Small intestine (tissue), 7 donors: ENCODE results near the gene SPDYE6. TPM values are rescaled to one million over a fixed set of nuclear protein-coding genes. Genes with fewer than 3 reads are reported as not detected.
A peak's percentile ranks its signal among the peaks of the same experiment; 100 is the strongest.
"Not testable (repeated sequence)": the region's sequence is repeated elsewhere in the genome, so short reads cannot be mapped to it uniquely, and the experiment has no call there.

Experiments
- DNase-seq, 2 donors: peaks; one replicate each; pipeline versions ENCODE4 v3.0.0 to v3.0.0-alpha.2; 2013
- FAIRE-seq: peaks from 2 replicates; lab custom pipeline; 2012; peaks lifted over from hg19 to GRCh38; lab: Jason Lieb, UNC
- H3K27ac ChIP-seq, 3 donors: one replicate each; pipeline ENCODE4 v1.5.1; 2013; ENCODE audit warnings: low read length in 2 of 3, mild to moderate bottlenecking in 2 of 3, control low read depth in 1 of 3, inconsistent platforms in 1 of 3, low read depth in 1 of 3, moderate library complexity in 1 of 3
- H3K27me3 ChIP-seq, 3 donors: one replicate each; pipeline ENCODE4 v1.6.1; 2013; ENCODE audit warnings: low read length in 3 of 3, inconsistent platforms in 1 of 3; ENCODE audit not compliant: control insufficient read depth in 3 of 3, insufficient read depth in 3 of 3
- H3K36me3 ChIP-seq, 3 donors: one replicate each; pipeline ENCODE4 v1.6.1; 2013; ENCODE audit warnings: low read length in 3 of 3, inconsistent platforms in 1 of 3, low read depth in 1 of 3, mild to moderate bottlenecking in 1 of 3, moderate library complexity in 1 of 3; ENCODE audit not compliant: control insufficient read depth in 3 of 3, insufficient read depth in 2 of 3
- H3K4me1 ChIP-seq, 3 donors: one replicate each; pipeline ENCODE4 v1.6.1; 2013; ENCODE audit warnings: low read length in 2 of 3, inconsistent platforms in 1 of 3, low read depth in 1 of 3, mild to moderate bottlenecking in 1 of 3, moderate library complexity in 1 of 3; ENCODE audit not compliant: control insufficient read depth in 3 of 3, insufficient read depth in 2 of 3
- H3K4me3 ChIP-seq, 3 donors: one replicate each; pipeline ENCODE4 v1.5.1; 2013; ENCODE audit warnings: low read length in 3 of 3, control low read depth in 1 of 3, inconsistent platforms in 1 of 3, low read depth in 1 of 3, mild to moderate bottlenecking in 1 of 3, moderate library complexity in 1 of 3
- H3K9me3 ChIP-seq, 2 donors: one replicate each; pipeline ENCODE4 v1.6.1; 2013; ENCODE audit warnings: low read depth in 1 of 2, low read length in 1 of 2; ENCODE audit not compliant: control insufficient read depth in 2 of 2, insufficient read depth in 1 of 2
- WGBS, 3 donors: extraction: QIAGEN DNeasy Blood & Tissue Kit; methylation state at CpG; one replicate each; pipeline ENCODE4 v1.1.7; 2013; 5-methylcytosine and 5-hydroxymethylcytosine counted together
- polyA plus RNA-seq, 4 donors: library from polyadenylated mRNA; stranded (reverse) in 3 of 4; unstranded in 1 of 4; fragments of 200-250 nt in 3 of 4; fragments of 120-200 nt in 1 of 4; gene quantifications; one replicate each; pipeline versions ENCODE4 v1.2.1 to v1.2.3, GENCODE V29; 2013
- donor health status: healthy with polysubstance abuse.
- donor health status: control.
- donor health status: control.
- donor health status: Bipolar disorder and iron deficiency.
- donor health status: healthy.

Gene SPDYE6
- polyA plus RNA-seq, 4 donors = 0.09 to 3.3 TPM; not detected in 2

DNA sequence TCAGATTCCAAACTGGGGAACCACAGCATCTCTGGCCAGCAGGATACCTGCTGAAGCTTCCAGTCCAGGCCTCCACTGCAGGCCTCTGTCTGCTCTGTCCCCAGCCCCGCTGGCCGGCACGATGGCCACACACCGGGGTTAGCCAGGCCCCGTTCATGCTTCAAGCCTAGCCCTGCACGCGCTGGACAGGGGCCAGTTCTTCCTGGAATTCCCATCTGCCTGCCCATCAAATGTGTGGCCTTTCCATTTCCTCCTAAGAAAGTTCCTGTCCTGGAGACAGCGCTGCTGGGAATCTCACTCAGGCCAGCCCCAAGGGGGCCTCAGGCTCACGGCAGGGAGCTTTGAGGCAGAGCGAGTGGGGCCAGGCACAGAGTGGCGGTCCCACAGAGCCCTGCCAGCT is 51.6 kb downstream of the SPDYE6 start:
- peaks cover 0 to 13% (median 0%) of the 10 kb centered on the region in 3 donors for H3K27me3 ChIP-seq
- peaks cover 0 to 2% of the 10 kb centered on the region in 2 donors for H3K9me3 ChIP-seq
- 80 to 88% (median 84%) methylated on average over 11 of the region's 11 CpGs for WGBS, 3 donors
- H3K27ac ChIP-seq = peak overlapping the region in 1 of 3 donors; percentile 0
- peaks cover 0 to 3% (median 2%) of the 10 kb centered on the region in 3 donors for H3K4me1 ChIP-seq
- DNase-seq = no peak
- H3K36me3 ChIP-seq = peaks cover 0 to 8% (median 0%) of the 10 kb centered on the region in 3 donors
- H3K4me3 ChIP-seq = no peak overlapping the region
- FAIRE-seq = no peak

- H3K4me1 ChIP-seq = peaks cover 0 to 3% (median 2%) of the 10 kb centered on the region in 3 donors
- H3K36me3 ChIP-seq = peaks cover 0 to 3% (median 0%) of the 10 kb centered on the region in 3 donors
- H3K4me3 ChIP-seq = no peak overlapping the region
- peaks cover 0 to 17% (median 0%) of the 10 kb centered on the region in 3 donors for H3K27me3 ChIP-seq
- FAIRE-seq (no peak), DNase-seq (no peak)
- peak overlapping the region in 1 of 3 donors; percentile 21 for H3K27ac ChIP-seq
- H3K9me3 ChIP-seq = peaks cover 0 to 2% of the 10 kb centered on the region in 2 donors
- 76 to 78% (median 78%) methylated on average over 12 to 13 of the region's 13 CpGs for WGBS, 3 donors
These were observed 52.4 kb downstream of the SPDYE6 start for GRCh38 chr7:102303669-102304422.

DNA sequence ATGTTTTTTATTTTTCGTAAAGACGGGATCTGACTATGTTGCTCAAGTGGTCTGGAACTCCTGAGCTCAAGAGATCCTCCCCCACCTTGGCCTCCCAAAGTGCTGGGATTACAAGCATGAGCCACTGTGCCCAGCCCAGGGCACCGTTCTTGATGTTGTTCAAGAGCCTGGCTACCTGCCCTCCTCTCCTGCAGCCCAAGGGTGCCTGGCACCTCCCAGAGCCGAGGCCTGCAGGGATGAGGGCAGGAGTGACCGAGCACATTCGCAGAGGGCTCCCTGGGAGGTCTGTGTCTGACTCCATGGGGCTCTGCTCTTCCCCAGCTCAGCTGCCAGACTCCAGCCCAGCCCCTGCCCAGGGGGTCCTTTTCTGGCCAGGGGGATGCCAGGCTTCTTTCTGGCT is 54.2 kb downstream of the SPDYE6 start:
- FAIRE-seq = no peak
- peaks cover 0 to 2% (median 0%) of the 10 kb centered on the region in 3 donors for H3K36me3 ChIP-seq
- 85 to 93% (median 91%) methylated on average over 6 of the region's 6 CpGs for WGBS, 3 donors
- H3K27ac ChIP-seq = no peak overlapping the region
- no peak for DNase-seq
- H3K4me1 ChIP-seq = peaks cover 0 to 3% (median 1%) of the 10 kb centered on the region in 3 donors
- H3K27me3 ChIP-seq = peaks cover 0 to 23% (median 0%) of the 10 kb centered on the region in 3 donors
- no peak overlapping the region for H3K4me3 ChIP-seq
- peaks cover 0 to 2% of the 10 kb centered on the region in 2 donors for H3K9me3 ChIP-seq

GRCh38 chr7:102301367-102301766 is 54.9 kb downstream of the SPDYE6 start:
- FAIRE-seq, H3K9me3 ChIP-seq, H3K4me3 ChIP-seq, H3K27ac ChIP-seq, H3K36me3 ChIP-seq, H3K4me1 ChIP-seq, DNase-seq: not testable (repeated sequence)
- WGBS, 3 donors = 93 to 96% (median 94%) methylated on average over 14 of the region's 14 CpGs
- peaks cover 0 to 23% (median 0%) of the 10 kb centered on the region in 3 donors for H3K27me3 ChIP-seq

GRCh38 chr7:102300643-102301221 is 55.5 kb downstream of the SPDYE6 start:
- FAIRE-seq (no peak), DNase-seq (peak; percentile 32 to 56)
- peaks cover 0 to 2% (median 0%) of the 10 kb centered on the region in 3 donors for H3K36me3 ChIP-seq
- peaks cover 0 to 2% of the 10 kb centered on the region in 2 donors for H3K9me3 ChIP-seq
- no peak overlapping the region for H3K27ac ChIP-seq
- H3K27me3 ChIP-seq = peaks cover 0 to 23% (median 0%) of the 10 kb centered on the region in 3 donors
- no peak overlapping the region for H3K4me3 ChIP-seq
- no peaks in the 10 kb centered on the region for H3K4me1 ChIP-seq
- 62 to 85% (median 75%) methylated on average over 63 to 84 of the region's 84 CpGs for WGBS, 3 donors

- FAIRE-seq = no peak
- H3K9me3 ChIP-seq = peaks cover 0 to 2% of the 10 kb centered on the region in 2 donors
- 89 to 95% (median 94%) methylated on average over 10 of the region's 10 CpGs for WGBS, 3 donors
These were observed 58.6 kb downstream of the SPDYE6 start for GRCh38 chr7:102297487-102298218.

GRCh38 chr7:102296514-102296913 is 59.7 kb downstream of the SPDYE6 start:
- H3K4me3 ChIP-seq = no peak overlapping the region
- H3K9me3 ChIP-seq = peaks cover 0 to 2% of the 10 kb centered on the region in 2 donors
- DNase-seq (no peak), FAIRE-seq (no peak)
- peaks cover 0 to 33% (median 0%) of the 10 kb centered on the region in 3 donors for H3K27me3 ChIP-seq
- no peak overlapping the region for H3K27ac ChIP-seq
- no peaks in the 10 kb centered on the region for H3K4me1 ChIP-seq
- 91 to 95% (median 91%) methylated on average over 7 of the region's 7 CpGs for WGBS, 3 donors
- H3K36me3 ChIP-seq = peaks cover 0 to 2% (median 0%) of the 10 kb centered on the region in 3 donors

More at GRCh38 chr7:102297487-102298218, 58.6 kb downstream of the SPDYE6 start:
- Histone ChIP-seq H3K36me3 (peaks cover 0 to 2% (median 0%) of the 10 kb centered on the region in 3 donors), H3K27ac (no peak overlapping the region), H3K4me1 (no peaks in the 10 kb centered on the region), H3K4me3 (no peak overlapping the region), H3K27me3 (peaks cover 0 to 31% (median 0%) of the 10 kb centered on the region in 3 donors)
- no peak for DNase-seq

DNA sequence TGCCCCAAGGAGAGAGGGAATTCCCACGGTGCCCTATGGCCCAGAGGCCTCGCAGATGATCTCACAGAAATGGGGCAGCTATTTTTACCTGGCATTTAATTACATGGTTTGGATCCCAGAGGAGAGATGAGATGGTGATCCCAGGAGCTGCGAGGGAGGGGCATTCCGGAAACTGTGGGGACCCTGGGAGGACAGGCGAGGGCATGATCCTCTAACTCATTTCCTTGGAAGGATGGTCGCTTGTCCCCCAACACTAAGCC is 60.1 kb downstream of the SPDYE6 start:
- FAIRE-seq = no peak

More for the DNA sequence above, 60.1 kb downstream of the SPDYE6 start:
- H3K27me3 ChIP-seq = peaks cover 0 to 31% (median 0%) of the 10 kb centered on the region in 3 donors
- H3K27ac ChIP-seq = no peak overlapping the region
- WGBS, 3 donors = 78 to 90% (median 88%) methylated on average over 6 of the region's 6 CpGs
- H3K9me3 ChIP-seq = peaks cover 0 to 2% of the 10 kb centered on the region in 2 donors
- H3K36me3 ChIP-seq = peaks cover 0 to under 1% (median 0%) of the 10 kb centered on the region in 3 donors
- H3K4me3 ChIP-seq = no peak overlapping the region
- no peak for DNase-seq
- no peaks in the 10 kb centered on the region for H3K4me1 ChIP-seq
